ENCODE results near the gene TOGARAM2. TPM values are rescaled to one million over a fixed set of nuclear protein-coding genes. Genes with fewer than 3 reads are reported as not detected.
A peak's percentile ranks its signal among the peaks of the same experiment; 100 is the strongest.

The TOGARAM2 gene
- total RNA-seq, 1 donor from 2014 or later = 0.72 TPM

DNA sequence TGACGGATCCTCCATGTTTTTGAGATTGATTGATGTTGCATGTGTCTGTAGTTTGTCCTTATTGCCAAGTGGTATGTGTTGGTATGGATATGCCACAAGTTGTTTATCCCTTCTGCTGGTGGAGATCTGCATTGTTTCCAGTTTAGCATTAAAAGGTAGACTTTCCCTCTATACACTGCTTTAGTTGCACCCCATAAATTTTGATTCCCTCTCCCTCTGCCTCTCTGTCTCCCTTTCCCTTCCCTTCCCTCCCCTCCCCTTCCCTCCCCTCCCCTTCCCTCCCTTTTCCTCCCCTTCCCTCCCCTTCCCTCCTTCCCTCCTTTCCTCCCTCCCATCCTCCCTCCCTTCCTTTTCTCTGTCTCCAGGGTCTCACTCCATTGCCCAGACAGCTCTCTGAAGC lies 18.6 kb upstream of the TOGARAM2 start:
- no peaks in the 10 kb centered on the region for H3K36me3 Mint-ChIP-seq (ENCODE audit: low read depth)
- H3K27ac Mint-ChIP-seq (ENCODE audit: unreplicated experiment) = no peak overlapping the region
- H3K9me3 Mint-ChIP-seq (ENCODE audit: low read depth) = no peaks in the 10 kb centered on the region
- no peak overlapping the region for H3K4me3 Mint-ChIP-seq (ENCODE audit: unreplicated experiment)
- peaks cover 2% of the 10 kb centered on the region for H3K4me1 Mint-ChIP-seq (ENCODE audit: low read depth)
- TF ChIP-seq, protein P1, sequence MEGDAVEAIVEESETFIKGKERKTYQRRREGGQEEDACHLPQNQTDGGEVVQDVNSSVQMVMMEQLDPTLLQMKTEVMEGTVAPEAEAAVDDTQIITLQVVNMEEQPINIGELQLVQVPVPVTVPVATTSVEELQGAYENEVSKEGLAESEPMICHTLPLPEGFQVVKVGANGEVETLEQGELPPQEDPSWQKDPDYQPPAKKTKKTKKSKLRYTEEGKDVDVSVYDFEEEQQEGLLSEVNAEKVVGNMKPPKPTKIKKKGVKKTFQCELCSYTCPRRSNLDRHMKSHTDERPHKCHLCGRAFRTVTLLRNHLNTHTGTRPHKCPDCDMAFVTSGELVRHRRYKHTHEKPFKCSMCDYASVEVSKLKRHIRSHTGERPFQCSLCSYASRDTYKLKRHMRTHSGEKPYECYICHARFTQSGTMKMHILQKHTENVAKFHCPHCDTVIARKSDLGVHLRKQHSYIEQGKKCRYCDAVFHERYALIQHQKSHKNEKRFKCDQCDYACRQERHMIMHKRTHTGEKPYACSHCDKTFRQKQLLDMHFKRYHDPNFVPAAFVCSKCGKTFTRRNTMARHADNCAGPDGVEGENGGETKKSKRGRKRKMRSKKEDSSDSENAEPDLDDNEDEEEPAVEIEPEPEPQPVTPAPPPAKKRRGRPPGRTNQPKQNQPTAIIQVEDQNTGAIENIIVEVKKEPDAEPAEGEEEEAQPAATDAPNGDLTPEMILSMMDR (IDR thresholded peaks at IDR 0.05) = no peak
- no peaks in the 10 kb centered on the region for H3K27me3 Mint-ChIP-seq (ENCODE audit: low read depth)
- no peak for DNase-seq (ENCODE audit: low spot score)

DNA sequence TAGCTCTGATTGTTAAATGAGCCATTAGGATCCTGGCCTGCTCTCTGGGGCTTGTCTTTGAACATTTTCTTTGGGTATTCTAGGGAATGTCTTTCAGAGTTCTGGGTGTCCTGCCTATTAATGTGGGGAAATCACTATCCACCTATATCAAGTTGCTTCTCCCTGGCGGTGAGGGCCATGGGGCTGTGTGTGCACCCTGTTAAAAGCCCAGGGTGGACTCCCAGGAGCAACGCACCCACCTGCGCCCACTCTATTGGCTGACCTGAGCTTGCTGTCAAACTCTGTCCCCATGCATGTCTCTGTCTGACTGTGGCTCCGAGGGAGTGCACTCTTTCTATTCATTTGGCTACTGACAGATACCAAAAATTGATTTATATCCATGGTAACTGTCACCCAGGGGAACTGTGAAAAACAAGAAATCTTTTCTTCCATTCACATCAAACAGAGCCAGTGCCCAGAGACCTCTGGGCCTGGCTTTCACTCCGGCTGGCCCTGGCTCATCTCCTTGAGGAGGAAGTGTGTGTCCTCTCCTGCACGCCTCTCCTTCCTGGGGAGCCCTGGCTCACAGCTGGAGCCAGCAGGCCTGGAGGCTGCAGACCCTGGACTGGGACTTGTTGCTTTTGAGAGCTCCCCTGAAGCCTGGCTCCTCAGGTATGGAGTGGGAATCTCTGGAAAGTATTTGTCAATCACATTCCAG lies 10.5 kb upstream of the TOGARAM2 start:
- TF ChIP-seq, protein P1 (IDR thresholded peaks at IDR 0.05) = no peak
- Mint-ChIP-seq H3K27me3 (ENCODE audit: low read depth) (no peaks in the 10 kb centered on the region), H3K4me1 (ENCODE audit: low read depth) (no peaks in the 10 kb centered on the region), H3K4me3 (ENCODE audit: unreplicated experiment) (no peak overlapping the region), H3K36me3 (ENCODE audit: low read depth) (no peaks in the 10 kb centered on the region), H3K27ac (ENCODE audit: unreplicated experiment) (no peak overlapping the region), H3K9me3 (ENCODE audit: low read depth) (no peaks in the 10 kb centered on the region)
- peak; percentile 74 for DNase-seq (ENCODE audit: low spot score)

DNA sequence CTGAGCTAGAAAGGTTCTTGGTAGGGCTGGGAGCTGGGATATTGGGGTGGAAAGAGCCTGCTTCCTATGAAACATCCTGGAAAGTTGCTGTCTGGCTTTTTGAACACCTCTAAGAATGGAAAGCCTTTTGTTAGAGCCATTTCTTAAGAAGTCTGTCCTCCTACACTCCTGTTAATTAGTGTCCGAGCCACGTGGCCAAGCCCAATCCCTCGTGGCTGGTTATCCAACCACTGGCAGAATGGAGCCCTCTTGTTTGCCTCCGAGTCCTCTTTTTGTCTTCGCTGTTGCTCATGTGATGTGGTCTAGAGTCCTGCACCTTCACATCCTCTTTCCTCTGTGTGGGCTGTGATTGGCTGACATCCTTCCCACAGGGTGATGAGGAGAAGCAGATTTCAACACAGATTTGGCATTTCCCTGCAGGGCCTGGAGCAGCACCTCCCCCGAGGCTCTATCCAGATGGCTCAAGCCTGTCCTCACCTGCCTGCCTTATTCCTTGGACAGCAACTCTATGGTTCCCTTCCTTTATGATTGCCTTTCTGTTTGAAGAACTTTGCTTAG lies 8.2 kb upstream of the TOGARAM2 start:
- DNase-seq (ENCODE audit: low spot score) = peak; percentile 29
- TF ChIP-seq, protein P1 (IDR thresholded peaks at IDR 0.05) = no peak
- no peak overlapping the region for H3K4me3 Mint-ChIP-seq (ENCODE audit: unreplicated experiment)
- H3K27ac Mint-ChIP-seq (ENCODE audit: unreplicated experiment) = no peak overlapping the region
- no peaks in the 10 kb centered on the region for H3K36me3 Mint-ChIP-seq (ENCODE audit: low read depth)
- H3K27me3 Mint-ChIP-seq (ENCODE audit: low read depth) = no peaks in the 10 kb centered on the region
- no peaks in the 10 kb centered on the region for H3K9me3 Mint-ChIP-seq (ENCODE audit: low read depth)
- H3K4me1 Mint-ChIP-seq (ENCODE audit: low read depth) = peaks cover 7% of the 10 kb centered on the region

DNA sequence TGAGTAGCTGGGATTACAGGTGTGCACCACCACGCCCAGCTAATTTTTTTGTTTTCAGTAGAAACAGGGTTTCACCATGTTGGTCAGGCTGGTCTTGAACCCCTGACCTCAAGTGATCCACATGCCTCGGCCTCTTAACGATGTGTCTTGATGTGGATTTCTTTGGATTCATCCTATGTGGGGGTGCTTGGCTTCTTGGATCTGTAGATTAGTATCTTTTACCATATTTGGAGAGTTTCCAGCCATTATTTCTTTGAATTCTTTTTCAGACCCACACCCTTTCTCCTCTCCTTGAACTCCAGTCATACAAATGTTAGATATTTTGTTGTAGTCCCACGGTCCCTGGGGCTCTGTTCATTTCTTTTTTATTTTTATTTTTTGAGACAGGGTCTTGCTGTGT lies 6.8 kb upstream of the TOGARAM2 start:
- no peaks in the 10 kb centered on the region for H3K9me3 Mint-ChIP-seq (ENCODE audit: low read depth)
- H3K27ac Mint-ChIP-seq (ENCODE audit: unreplicated experiment) = no peak overlapping the region
- TF ChIP-seq, protein P1 (IDR thresholded peaks at IDR 0.05) = no peak
- H3K4me1 Mint-ChIP-seq (ENCODE audit: low read depth) = peaks cover 7% of the 10 kb centered on the region
- peak; percentile 1 for DNase-seq (ENCODE audit: low spot score)
- peaks cover 7% of the 10 kb centered on the region for H3K27me3 Mint-ChIP-seq (ENCODE audit: low read depth)
- H3K36me3 Mint-ChIP-seq (ENCODE audit: low read depth) = no peaks in the 10 kb centered on the region
- H3K4me3 Mint-ChIP-seq (ENCODE audit: unreplicated experiment) = no peak overlapping the region

DNA sequence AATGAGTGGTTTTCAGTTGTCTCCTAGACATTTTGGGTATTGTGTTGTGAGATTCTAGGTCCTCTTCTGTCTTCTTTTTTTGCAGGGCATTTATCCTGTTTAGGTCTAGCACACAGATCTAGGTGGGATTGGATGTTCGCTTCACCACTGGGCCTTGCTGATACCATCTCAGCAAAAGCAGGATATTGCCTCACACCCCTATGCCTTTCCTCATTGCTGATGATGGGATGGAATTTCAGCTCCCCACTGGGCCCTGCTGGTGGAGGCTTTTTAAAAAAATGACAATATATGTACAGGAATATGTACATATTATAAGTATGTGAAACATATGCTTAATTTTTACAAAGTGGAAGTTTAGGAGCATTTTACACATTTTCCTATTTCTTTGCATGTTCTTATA lies 5.4 kb upstream of the TOGARAM2 start:
- peak; percentile 2 for DNase-seq (ENCODE audit: low spot score)
- Mint-ChIP-seq H3K36me3 (ENCODE audit: low read depth) (no peaks in the 10 kb centered on the region), H3K27ac (ENCODE audit: unreplicated experiment) (no peak overlapping the region), H3K4me3 (ENCODE audit: unreplicated experiment) (no peak overlapping the region), H3K9me3 (ENCODE audit: low read depth) (no peaks in the 10 kb centered on the region), H3K4me1 (ENCODE audit: low read depth) (peaks cover 7% of the 10 kb centered on the region), H3K27me3 (ENCODE audit: low read depth) (peaks cover 7% of the 10 kb centered on the region)
- TF ChIP-seq, protein P1 (IDR thresholded peaks at IDR 0.05) = no peak

Data from chondrocyte (in vitro differentiated cells).